Neuron (in vitro differentiated cells): ENCODE measurements around the gene CADM4.
"Not testable (repeated sequence)": the region's sequence is repeated elsewhere in the genome, so short reads cannot be mapped to it uniquely, and the experiment has no call there.

ENCODE experiments used
- H2AFZ ChIP-seq: one replicate; pipeline ENCODE4 v1.6.1; 2013; ENCODE audit warnings: low read depth, mild to moderate bottlenecking, inconsistent platforms, low read length, moderate library complexity
- H3K27me3 ChIP-seq: one replicate; pipeline ENCODE4 v1.6.1; 2013; ENCODE audit warnings: low read length; ENCODE audit not compliant: insufficient read depth
- H3K36me3 ChIP-seq: one replicate; pipeline ENCODE4 v1.6.1; 2013; ENCODE audit warnings: low read length; ENCODE audit not compliant: insufficient read depth
- H3K4me1 ChIP-seq: one replicate; pipeline ENCODE4 v1.6.1; 2013; ENCODE audit warnings: low read length; ENCODE audit not compliant: insufficient read depth
- H3K4me3 ChIP-seq: 2 replicates; pipeline ENCODE4 v1.5.1; 2013; ENCODE audit warnings: mild to moderate bottlenecking, low read length, moderate library complexity
- H3K9me3 ChIP-seq: one replicate; pipeline ENCODE4 v1.6.1; 2013; ENCODE audit warnings: low read length

Gene CADM4

DNA sequence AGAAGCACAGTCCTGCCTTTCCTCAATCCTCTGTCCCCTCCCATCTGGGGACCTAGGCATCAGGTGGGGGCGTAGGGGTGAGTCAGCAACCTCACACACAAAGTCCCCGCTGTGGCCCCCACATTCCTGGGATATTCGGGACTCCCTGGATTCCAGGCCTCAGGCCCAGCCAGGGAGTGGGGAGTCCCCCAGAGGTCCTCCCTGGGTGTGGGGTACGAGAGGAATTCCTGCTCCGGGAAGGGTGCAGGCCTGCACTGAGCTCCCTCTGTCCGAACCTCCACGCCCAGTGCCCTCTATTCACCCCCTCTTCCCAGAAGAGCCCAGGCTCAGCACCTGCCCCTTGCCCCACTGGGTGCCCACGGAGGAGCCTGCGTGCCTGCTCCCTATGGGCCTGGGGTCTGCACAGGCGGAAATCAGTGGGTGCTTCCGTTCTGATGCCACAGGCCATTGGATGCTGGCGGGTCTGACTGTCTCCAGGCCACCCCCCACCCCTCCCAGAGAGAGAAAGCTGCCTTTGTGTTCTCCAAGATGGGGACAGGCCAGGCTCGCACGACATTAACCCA lies 3.4 kb downstream of the CADM4 start:
- no peaks in the 10 kb centered on the region for H3K27me3 ChIP-seq
- H3K9me3 ChIP-seq = no peaks in the 10 kb centered on the region
- H3K4me1 ChIP-seq = peaks cover 52% of the 10 kb centered on the region
- no peaks in the 10 kb centered on the region for H3K36me3 ChIP-seq
- H3K4me3 ChIP-seq = peak overlapping the region; percentile 11
- no peak overlapping the region for H2AFZ ChIP-seq

DNA sequence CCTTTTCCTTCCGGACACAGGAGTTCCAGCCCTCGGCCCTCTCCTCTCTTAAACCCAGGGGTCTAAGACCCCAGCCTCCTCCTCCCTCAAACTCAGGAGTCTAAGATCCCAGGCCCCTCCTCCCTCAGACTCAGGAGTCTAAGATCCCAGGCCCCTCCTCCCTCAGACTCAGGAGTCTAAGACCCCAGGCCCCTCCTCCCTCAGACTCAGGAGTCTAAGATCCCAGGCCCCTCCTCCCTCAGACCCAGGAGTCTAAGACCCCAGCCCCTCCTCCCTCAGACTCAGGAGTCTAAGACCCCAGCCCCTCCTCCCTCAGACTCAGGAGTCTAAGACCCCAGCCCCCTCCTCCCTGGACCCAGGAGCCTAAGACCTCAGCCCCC lies 4.1 kb downstream of the CADM4 start:
- not testable (repeated sequence) for H3K9me3 ChIP-seq, H2AFZ ChIP-seq, H3K36me3 ChIP-seq, H3K27me3 ChIP-seq
- Histone ChIP-seq H3K4me1 (peaks cover 50% of the 10 kb centered on the region), H3K4me3 (peak overlapping the region; percentile 40)

DNA sequence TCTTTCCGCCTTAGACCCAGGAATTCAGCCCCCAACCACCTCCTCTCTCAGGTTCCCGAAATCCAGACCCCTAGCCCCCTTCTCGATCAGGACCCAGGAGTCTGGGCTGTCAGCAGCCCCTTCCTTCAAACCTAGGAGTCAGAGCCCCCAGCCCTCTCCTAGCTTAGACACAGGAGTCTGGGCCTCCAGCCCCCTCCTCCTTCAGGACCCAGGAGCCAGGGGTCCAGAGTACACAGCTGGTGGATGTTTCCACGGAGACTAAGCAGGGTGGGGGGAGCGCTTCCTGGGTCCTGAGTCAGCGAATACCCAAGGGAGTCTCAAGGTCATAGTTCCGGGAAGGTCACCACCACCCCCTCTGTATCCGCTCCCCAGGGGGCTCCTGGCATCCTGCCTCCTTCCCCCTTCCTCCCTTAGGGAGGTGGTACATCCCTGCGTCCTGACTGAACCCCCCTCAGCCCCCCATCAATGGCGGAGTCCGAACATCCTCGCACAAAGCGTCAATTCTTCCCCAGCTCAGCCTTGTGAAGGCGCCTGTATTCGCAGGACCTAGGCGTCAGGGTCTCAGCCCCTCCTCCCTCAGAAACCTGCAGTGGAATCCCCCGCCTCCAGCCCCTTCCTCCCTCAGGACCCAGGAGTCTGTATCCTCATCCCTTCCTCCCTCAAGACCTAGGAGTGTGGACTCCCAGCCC lies 4.6 kb downstream of the CADM4 start:
- H3K36me3 ChIP-seq = no peaks in the 10 kb centered on the region
- H3K27me3 ChIP-seq = no peaks in the 10 kb centered on the region
- peaks cover 46% of the 10 kb centered on the region for H3K4me1 ChIP-seq
- peak overlapping the region; percentile 40 for H3K4me3 ChIP-seq
- H2AFZ ChIP-seq = no peak overlapping the region
- H3K9me3 ChIP-seq = no peaks in the 10 kb centered on the region

DNA sequence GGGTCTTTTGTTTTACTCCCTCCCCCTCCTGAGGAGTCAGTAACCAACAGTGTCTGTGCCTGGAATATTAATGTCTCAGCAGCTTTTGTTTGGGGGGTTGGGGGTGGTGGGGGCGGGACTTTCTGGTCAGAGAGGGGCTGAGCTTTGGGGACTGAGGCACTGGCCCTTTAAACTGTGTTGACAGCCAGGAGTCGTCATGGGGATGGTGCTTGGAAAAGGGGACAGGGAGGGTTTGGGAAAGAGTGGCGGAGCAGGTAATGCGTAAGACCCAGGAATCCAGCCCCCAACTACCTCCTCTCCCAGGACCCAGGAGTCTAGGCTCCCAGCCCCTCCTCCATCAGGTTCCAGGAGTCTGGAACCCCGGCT lies 5.2 kb downstream of the CADM4 start:
- H3K4me1 ChIP-seq = peaks cover 46% of the 10 kb centered on the region
- H3K27me3 ChIP-seq = no peaks in the 10 kb centered on the region
- no peaks in the 10 kb centered on the region for H3K36me3 ChIP-seq
- no peak overlapping the region for H2AFZ ChIP-seq
- H3K9me3 ChIP-seq = no peaks in the 10 kb centered on the region
- peak overlapping the region; percentile 40 for H3K4me3 ChIP-seq

DNA sequence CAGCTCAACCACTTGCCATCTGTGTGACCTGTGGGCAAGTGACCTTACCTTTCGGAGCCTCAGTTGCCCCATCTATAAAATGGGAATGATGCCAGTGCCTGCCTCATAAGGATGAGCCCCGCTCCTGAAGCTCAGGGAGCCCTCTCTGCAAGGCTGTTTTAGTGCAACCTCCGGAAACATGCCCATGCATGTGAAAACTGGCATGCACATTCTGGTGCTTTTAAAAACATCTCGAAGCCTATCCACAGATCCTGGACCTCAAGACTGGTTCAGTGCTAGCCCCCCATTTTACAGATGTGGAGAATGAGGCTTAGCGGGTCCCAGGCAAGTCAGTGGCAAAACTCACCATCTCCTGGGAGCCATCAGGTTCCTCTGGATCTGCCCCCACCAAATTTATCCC lies 5.6 kb downstream of the CADM4 start:
- Histone ChIP-seq H3K9me3 (no peaks in the 10 kb centered on the region), H3K4me3 (no peak overlapping the region), H3K36me3 (no peaks in the 10 kb centered on the region), H3K27me3 (no peaks in the 10 kb centered on the region), H2AFZ (no peak overlapping the region), H3K4me1 (peaks cover 44% of the 10 kb centered on the region)

DNA sequence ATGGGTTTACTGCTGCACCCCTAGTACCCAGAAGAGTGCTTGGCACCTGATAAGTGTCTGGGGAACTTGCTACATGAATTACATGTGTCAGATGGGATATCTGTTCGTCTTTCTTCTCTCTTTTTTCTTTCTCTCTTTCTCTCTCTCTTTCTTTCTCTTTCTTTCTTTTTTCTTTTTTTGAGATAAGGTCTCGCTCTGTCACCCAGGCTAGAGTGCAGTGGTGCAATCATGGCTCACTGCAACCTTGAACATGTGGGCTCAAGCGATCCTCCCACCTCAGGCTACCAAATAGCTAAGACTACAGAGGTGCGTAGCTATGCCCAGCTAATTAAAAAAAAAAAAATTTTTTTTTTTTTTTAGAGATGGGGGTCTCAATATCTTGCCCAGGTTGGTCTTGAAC lies 6.1 kb downstream of the CADM4 start:
- no peak overlapping the region for H3K4me3 ChIP-seq
- H3K9me3 ChIP-seq = no peaks in the 10 kb centered on the region
- H3K27me3 ChIP-seq = no peaks in the 10 kb centered on the region
- H3K4me1 ChIP-seq = peaks cover 39% of the 10 kb centered on the region
- H2AFZ ChIP-seq = no peak overlapping the region
- peaks cover 3% of the 10 kb centered on the region for H3K36me3 ChIP-seq

DNA sequence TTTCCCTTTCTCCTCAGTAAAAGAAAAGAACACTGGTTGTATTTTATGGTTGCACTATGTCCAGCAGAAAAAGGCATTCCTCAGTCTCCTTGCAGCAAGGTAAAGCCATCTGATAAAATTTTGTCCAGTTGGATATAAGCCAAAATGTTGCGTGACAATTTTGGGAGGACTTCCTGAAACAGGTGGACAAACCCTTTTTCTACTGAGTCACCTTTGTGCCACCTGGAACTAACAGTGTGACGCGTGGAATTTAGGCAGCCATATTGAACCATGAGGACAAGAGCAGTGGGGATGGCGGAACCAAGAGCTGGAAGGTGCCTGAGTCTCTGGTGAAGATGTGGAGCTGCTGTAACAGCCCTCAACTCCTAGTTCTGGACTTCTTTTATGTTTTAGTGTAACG lies 8.2 kb downstream of the CADM4 start:
- Histone ChIP-seq H2AFZ (no peak overlapping the region), H3K4me3 (no peak overlapping the region), H3K36me3 (peaks cover 19% of the 10 kb centered on the region), H3K27me3 (no peaks in the 10 kb centered on the region), H3K9me3 (no peaks in the 10 kb centered on the region), H3K4me1 (peaks cover 24% of the 10 kb centered on the region)

DNA sequence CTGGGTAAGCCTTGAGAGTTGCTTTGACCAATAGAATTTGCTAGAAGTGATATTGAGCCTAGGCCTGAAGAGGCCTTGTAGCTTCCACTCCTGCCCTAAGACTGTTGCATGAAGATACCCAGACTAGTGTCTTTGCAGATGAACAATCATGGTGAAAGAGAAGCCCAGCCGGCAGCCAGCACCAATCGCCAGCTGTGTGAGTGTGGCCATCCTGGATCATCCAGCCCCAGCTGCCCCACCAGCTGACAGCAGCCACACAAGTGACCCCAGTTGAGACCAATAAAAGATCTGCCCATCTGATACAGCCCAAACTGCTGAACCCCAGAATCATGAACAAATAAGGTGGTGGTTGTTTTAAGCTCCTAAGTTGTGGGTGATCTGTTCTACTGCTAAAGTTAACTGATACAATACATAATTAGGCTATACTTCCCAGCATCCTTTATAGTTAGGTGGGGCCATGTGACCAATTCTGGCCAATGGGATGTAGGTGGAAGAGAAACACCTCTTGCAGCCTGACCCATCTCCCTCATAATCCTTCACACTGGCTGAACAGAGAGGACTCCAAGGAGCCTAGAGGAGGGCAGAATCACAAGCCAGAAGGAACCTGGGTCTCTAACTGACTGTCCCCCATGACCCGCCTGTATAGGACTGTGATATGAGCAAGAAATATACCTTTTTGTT lies 10.9 kb downstream of the CADM4 start:
- Histone ChIP-seq H2AFZ (no peak overlapping the region), H3K4me3 (no peak overlapping the region), H3K4me1 (no peaks in the 10 kb centered on the region), H3K9me3 (no peaks in the 10 kb centered on the region), H3K36me3 (peaks cover 45% of the 10 kb centered on the region), H3K27me3 (no peaks in the 10 kb centered on the region)

DNA sequence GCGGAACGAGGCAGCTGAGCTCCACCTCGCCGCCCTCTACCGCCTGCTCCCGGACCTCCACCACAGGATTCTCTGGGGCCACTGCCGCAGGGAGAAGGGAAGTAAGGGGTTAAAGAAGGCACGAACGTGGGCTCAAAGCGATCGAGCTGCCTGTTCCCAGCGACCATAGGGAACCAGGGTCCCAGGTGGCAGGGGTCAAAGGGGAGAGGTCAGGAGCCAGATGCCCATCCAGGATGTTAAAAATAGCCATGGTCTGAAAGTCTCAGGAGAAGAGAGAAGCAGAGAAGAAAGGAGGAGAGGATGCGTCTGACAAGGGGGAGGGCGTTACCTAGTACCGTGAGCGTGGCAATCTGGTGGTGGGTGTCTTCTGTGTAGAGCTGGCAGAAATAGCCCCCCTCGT lies 12.8 kb downstream of the CADM4 start:
- no peak overlapping the region for H2AFZ ChIP-seq
- peaks cover 61% of the 10 kb centered on the region for H3K36me3 ChIP-seq
- H3K4me3 ChIP-seq = no peak overlapping the region
- H3K4me1 ChIP-seq = no peaks in the 10 kb centered on the region
- no peaks in the 10 kb centered on the region for H3K27me3 ChIP-seq
- H3K9me3 ChIP-seq = no peaks in the 10 kb centered on the region

DNA sequence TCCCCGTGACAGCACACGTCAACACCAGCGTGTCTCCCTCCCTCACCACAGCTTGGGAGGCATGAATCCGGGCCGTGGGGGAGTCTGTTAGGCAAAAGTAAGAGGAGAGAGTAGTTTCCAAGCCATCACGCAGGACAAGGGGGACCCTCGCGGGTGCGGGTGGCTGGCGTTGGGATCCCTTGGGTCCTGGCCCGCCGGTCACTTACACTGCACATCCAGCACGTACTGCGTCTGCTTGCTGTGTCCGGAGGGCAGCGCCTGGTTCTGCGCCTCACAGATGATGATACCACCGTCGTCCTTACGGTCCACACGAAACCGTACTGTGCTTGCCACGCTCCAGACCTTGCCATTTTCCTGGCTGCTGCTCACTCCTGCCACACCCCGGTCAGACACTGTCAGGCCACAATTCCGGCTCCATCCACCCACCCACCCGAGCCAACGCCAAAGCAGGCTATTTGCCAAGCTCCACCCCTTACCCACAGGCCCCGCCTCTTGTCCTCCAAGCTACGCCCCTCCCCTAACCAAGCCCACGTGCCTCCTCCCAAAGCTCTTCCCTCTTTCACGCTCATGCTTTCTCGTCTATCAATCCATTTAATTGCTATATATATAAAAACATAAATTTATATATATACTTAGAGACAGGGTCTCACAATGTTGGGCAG lies 13.6 kb downstream of the CADM4 start:
- Histone ChIP-seq H3K27me3 (no peaks in the 10 kb centered on the region), H3K4me1 (no peaks in the 10 kb centered on the region), H3K36me3 (peaks cover 64% of the 10 kb centered on the region), H3K9me3 (no peaks in the 10 kb centered on the region), H3K4me3 (no peak overlapping the region), H2AFZ (no peak overlapping the region)

DNA sequence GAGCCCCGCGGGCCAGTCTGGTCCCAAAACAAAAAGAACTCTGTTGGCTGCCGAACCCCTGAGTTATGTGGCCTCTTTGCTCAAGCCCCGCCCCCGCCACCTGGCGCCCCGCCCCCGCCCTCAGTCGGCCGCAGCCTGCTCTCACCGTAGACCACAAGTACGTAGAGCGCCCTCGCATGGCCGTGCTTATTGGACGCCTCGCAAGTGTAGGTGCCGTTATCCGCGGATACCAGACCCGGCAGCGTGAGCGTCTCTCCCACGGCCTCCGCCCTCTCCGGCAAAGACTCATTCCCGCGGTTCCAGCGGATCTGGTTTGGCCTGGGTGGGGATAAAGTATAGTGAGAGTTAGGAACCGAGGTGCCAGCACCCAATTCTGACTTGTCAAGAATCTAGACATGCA lies 14.7 kb downstream of the CADM4 start:
- H3K36me3 ChIP-seq = peaks cover 64% of the 10 kb centered on the region
- H3K4me1 ChIP-seq = peaks cover 9% of the 10 kb centered on the region
- H3K4me3 ChIP-seq = no peak overlapping the region
- H3K9me3 ChIP-seq = no peaks in the 10 kb centered on the region
- no peaks in the 10 kb centered on the region for H3K27me3 ChIP-seq
- no peak overlapping the region for H2AFZ ChIP-seq

DNA sequence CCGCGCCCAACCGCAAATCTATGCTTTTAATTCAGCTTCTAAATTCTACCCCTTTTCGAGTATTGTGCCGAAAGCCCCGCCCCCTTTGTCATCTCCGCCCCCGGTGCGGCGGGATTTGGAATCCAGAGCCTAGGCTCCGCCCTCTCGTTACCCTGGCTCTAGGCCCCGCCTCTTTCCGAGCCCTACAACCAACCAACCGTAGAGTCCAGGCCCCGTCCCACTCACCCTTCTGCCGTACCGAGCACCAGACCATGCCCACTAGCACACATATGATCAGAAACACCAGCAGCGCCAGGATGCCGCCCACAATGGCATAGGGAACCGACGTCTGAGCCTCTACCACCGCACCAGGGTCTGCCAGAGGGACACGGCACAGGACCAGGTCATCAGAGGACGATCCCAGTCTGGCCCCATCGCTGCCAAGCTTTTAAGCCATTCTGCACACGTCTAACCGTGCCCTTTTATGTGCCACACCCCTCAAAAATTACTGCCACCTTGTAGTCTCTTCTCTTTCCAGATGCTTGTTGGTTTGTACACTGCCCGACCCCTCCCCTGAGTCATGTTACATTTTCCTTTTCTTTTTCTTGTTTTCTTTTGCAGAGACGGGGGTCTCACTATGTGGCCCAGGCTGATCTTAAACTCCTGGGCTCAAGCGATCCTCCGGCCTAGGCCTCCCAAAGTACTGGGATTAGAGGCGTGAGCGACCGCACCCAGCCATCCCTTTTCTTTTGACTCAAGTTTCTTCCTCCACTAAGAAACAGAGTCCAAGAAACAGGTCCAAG lies 15.6 kb downstream of the CADM4 start:
- Histone ChIP-seq H2AFZ (no peak overlapping the region), H3K9me3 (no peaks in the 10 kb centered on the region), H3K4me1 (peaks cover 10% of the 10 kb centered on the region), H3K27me3 (no peaks in the 10 kb centered on the region), H3K36me3 (peaks cover 64% of the 10 kb centered on the region), H3K4me3 (no peak overlapping the region)

DNA sequence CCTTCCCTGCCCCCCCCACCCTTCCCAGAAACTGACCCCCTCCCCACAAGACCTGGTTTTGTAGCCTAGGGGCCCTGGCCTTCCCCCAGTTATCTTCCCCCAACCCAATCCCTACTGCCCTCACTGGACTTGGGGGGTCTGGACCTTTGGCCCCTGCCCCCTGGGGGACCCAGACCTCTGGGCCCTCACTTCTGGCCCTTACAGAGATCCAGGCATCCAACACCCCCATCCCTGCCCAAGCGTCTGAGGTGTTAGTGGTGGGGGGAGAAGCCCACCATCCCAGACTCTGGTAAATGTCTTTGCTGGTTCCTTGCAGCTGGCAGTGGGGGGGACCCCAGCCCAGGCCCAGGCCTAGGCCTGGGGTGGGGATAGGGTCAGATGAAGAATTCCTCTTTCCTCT lies 16.7 kb downstream of the CADM4 start:
- no peak overlapping the region for H3K4me3 ChIP-seq
- peaks cover 59% of the 10 kb centered on the region for H3K36me3 ChIP-seq
- no peak overlapping the region for H2AFZ ChIP-seq
- no peaks in the 10 kb centered on the region for H3K9me3 ChIP-seq
- no peaks in the 10 kb centered on the region for H3K27me3 ChIP-seq
- H3K4me1 ChIP-seq = peaks cover 16% of the 10 kb centered on the region
